CD4-positive, alpha-beta T cell treated with Interleukin-15 for 4 hours (primary cell): ENCODE measurements around the gene ATXN7L1.
"Not testable (repeated sequence)": the region's sequence is repeated elsewhere in the genome, so short reads cannot be mapped to it uniquely, and the experiment has no call there.

Experiments
- DNase-seq: peaks from one replicate; pipeline ENCODE4 v3.0.0-alpha.2; 2020; ENCODE audit warnings: low spot score

ATXN7L1 gene

GRCh38 chr7:105890290-105890997, 14.0 kb upstream of the ATXN7L1 start:
- DNase-seq, result no peak

- no peak for DNase-seq
Measured at GRCh38 chr7:105887569-105888189, 11.3 kb upstream of the ATXN7L1 start.

GRCh38 chr7:105886776-105887175, 10.4 kb upstream of the ATXN7L1 start:
- no peak for DNase-seq

GRCh38 chr7:105885387-105886111, 9.2 kb upstream of the ATXN7L1 start:
- DNase-seq, result no peak

- not testable (repeated sequence) for DNase-seq
Measured at GRCh38 chr7:105883179-105883578, 6.8 kb upstream of the ATXN7L1 start.

GRCh38 chr7:105881439-105881838, 5.0 kb upstream of the ATXN7L1 start:
- DNase-seq, result no peak

GRCh38 chr7:105880571-105881330, 4.4 kb upstream of the ATXN7L1 start:
- no peak for DNase-seq

GRCh38 chr7:105879782-105880181, 3.4 kb upstream of the ATXN7L1 start:
- DNase-seq, result no peak

- no peak for DNase-seq
Measured at GRCh38 chr7:105878746-105879605, 2.6 kb upstream of the ATXN7L1 start.

- no peak for DNase-seq
Measured at GRCh38 chr7:105877736-105878135, 1.3 kb upstream of the ATXN7L1 start.

- no peak for DNase-seq
Measured at GRCh38 chr7:105876964-105877601, 684 bp upstream of the ATXN7L1 start.

GRCh38 chr7:105875505-105875904, 894 bp downstream of the ATXN7L1 start:
- peak; percentile 18 for DNase-seq

- DNase-seq, result no peak
Measured at GRCh38 chr7:105874055-105874454, 2.3 kb downstream of the ATXN7L1 start.

- no peak for DNase-seq
Measured at GRCh38 chr7:105872491-105872890, 3.9 kb downstream of the ATXN7L1 start.

GRCh38 chr7:105871142-105871541, 5.3 kb downstream of the ATXN7L1 start:
- DNase-seq, result no peak

- no peak for DNase-seq
Measured at GRCh38 chr7:105866102-105866801, 10.1 kb downstream of the ATXN7L1 start.

GRCh38 chr7:105863876-105864275, 12.5 kb downstream of the ATXN7L1 start:
- no peak for DNase-seq

- DNase-seq, result no peak
Measured at GRCh38 chr7:105862770-105863169, 13.6 kb downstream of the ATXN7L1 start.

- DNase-seq, result no peak
Measured at GRCh38 chr7:105862276-105862675, 14.1 kb downstream of the ATXN7L1 start.

GRCh38 chr7:105861224-105861623, 15.2 kb downstream of the ATXN7L1 start:
- no peak for DNase-seq
